Forelimb muscle (tissue), 1 donor: ENCODE measurements around the gene KDM2B. TPM values are rescaled to one million over a fixed set of nuclear protein-coding genes. Genes with fewer than 3 reads are reported as not detected.
"Not testable (repeated sequence)": the region's sequence is repeated elsewhere in the genome, so short reads cannot be mapped to it uniquely, and the experiment has no call there.

Experiments used
- DNase-seq: peaks from one replicate; pipeline ENCODE4 v3.0.0-alpha.2; 2013; ENCODE audit warnings: low read depth
- polyA plus RNA-seq: library from polyadenylated mRNA; unstranded; fragments of 120-200 nt; gene quantifications from one replicate; pipeline ENCODE4 v1.2.1, GENCODE V29; 2013; ENCODE audit not compliant: insufficient read length

The KDM2B gene
- polyA plus RNA-seq, 1 donor, result 22.1 TPM

GRCh38 chr12:121584885-121585284, 4.1 kb upstream of the KDM2B start:
- DNase-seq, result not testable (repeated sequence)

- DNase-seq, result not testable (repeated sequence)
These were observed 2.5 kb upstream of the KDM2B start for GRCh38 chr12:121583334-121583661.

- no peak for DNase-seq
These were observed 1.9 kb upstream of the KDM2B start for GRCh38 chr12:121582583-121583333.

GRCh38 chr12:121581686-121582429, 1.0 kb upstream of the KDM2B start:
- no peak for DNase-seq

- no peak for DNase-seq
These were observed 598 bp downstream of the KDM2B start for GRCh38 chr12:121579981-121580868.

- DNase-seq, result no peak
These were observed 1.5 kb downstream of the KDM2B start for GRCh38 chr12:121579190-121579791.

- no peak for DNase-seq
These were observed 2.3 kb downstream of the KDM2B start for GRCh38 chr12:121578230-121579189.

GRCh38 chr12:121577443-121578180, 3.2 kb downstream of the KDM2B start:
- DNase-seq, result no peak

- DNase-seq, result no peak
These were observed 3.9 kb downstream of the KDM2B start for GRCh38 chr12:121576851-121577391.

GRCh38 chr12:121575952-121576625, 4.7 kb downstream of the KDM2B start:
- no peak for DNase-seq

GRCh38 chr12:121575051-121575450, 5.8 kb downstream of the KDM2B start:
- DNase-seq, result no peak

GRCh38 chr12:121574025-121574424, 6.8 kb downstream of the KDM2B start:
- DNase-seq, result no peak

- no peak for DNase-seq
These were observed 8.9 kb downstream of the KDM2B start for GRCh38 chr12:121571920-121572319.

- DNase-seq, result no peak
These were observed 10.1 kb downstream of the KDM2B start for GRCh38 chr12:121570467-121571283.

- no peak for DNase-seq
These were observed 11.7 kb downstream of the KDM2B start for GRCh38 chr12:121568971-121569751.

GRCh38 chr12:121568518-121568917, 12.3 kb downstream of the KDM2B start:
- no peak for DNase-seq

- no peak for DNase-seq
These were observed 15.7 kb downstream of the KDM2B start for GRCh38 chr12:121565076-121565475.
